HG03439 (cell line): Measurements from ENCODE around the gene EXOC4.

Source experiments
- ATAC-seq: cut with Tn5 transposase; IDR thresholded peaks from one replicate; pipeline ENCODE4 v1.9.1; 2021; ENCODE audit warnings: mild to moderate bottlenecking, moderate library complexity; ENCODE audit not compliant: unreplicated experiment

Gene EXOC4

DNA sequence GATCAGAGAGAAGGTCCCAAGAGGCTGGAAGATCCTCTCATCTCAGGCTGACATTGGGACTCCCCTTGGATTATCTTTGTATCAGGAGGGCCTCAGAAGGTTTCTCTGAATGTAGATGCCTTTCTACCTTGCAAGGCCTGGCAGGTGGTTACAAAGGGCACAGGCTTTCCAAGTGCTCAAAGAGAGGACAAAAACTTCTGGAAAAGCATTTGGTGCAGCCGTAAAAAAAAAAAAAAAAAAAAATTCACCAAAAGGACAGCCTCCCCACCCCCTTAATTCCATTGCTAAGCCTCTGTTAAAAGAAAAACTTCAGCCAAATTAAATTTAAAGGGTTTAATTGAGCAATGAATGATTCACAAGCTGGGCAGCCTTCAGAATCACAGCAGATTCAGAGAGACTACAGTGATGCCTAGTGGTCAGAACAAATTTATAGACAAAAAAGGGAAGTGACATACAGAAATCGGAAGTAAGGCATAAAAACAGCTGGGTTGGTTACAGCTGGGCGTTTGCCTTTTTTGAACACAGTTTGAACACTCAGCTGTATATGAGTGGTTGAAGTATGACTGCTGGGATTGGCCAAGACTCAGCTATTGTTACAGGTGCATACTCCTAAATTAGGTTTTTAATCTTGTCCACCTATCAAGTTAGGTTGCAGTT is 831.7 kb downstream of the EXOC4 start:
- no peak for ATAC-seq

DNA sequence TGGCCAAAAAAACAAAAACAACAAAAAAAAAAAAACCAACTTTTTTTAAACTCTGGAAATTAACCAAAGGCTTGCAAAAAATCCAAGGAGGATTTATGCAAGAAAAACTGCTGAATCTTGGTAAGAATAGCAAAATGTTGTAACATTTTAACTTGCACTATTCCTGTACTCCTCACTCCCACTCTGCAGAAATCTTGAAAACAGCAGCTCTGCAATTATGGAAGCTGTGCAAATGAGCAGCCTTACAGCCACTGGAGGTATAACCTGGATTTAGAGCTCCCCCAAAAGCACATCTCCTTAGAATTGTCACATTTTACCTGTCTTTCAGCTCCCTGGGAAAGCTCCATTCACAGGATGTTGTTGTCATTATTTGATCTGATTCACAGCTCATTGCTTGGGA is 832.4 kb downstream of the EXOC4 start:
- ATAC-seq, result no peak

DNA sequence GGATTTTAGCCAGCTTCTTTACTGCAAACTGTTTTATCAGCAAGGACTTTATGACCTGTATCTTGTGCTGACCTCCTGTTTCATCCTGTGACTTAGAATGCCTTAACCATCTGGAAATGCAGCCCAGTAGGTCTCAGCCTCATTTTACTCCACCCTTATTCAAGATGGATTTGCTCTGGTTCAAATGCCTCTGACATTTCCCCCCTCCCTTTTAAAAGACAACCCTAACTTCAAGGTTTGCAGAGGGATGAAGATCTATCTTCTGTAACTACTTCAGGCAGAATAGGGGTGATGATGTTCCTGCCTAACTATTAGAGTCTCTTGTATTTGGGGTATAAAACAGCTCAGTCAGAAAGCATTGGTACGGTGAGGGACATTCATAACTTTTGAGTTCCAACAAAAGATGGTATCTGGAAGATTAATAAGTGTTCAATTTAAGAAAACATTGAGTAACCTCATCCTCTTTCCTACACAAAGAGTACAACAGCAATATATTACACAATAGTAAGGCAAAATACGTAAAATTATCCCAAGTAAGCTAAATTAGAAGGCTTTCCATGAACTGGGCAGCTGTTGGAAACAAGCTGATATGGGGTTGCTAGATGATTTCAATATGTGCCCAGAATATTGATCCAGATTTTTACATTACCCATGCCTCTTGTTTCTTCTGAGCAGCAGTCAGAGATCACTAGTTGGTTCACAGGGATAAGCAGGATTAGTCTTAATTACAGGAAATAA is 834.3 kb downstream of the EXOC4 start:
- no peak for ATAC-seq

DNA sequence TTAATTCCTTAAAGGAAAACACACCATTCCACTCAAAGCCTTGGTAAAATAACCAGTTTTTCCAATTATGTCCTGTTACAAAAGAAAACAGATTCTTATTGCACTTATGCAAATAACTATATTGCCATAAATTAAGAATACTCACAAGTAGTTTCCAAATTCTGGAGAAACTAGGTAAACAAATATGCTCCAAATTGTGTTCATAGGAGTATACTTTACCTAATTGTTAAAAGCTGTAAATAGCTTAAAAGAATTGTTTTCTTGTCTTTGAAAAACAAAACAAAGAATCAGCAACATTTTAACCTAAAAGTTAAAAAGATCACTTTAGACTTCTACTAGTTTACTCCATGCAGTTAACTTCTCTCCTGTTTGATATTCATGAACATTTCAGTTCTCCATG is 835.3 kb downstream of the EXOC4 start:
- no peak for ATAC-seq

DNA sequence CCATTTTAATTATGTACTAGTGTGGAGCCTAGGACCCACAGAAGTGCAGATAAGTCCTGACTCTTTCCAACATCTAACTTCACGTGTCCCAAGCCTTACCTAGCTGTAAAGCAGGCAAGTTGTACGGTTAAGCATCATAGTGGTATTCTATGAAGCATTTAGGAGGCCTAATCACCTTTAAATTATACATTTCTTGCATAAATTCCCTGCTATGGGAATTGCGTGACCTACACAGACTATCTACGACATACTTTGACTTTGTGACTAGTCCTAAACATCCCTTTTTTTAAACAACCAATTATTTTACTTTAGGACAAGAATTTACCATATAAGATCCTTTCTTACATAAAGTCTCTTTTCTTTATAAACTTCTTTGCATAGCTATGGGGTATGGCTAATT is 836.6 kb downstream of the EXOC4 start:
- ATAC-seq, result no peak

DNA sequence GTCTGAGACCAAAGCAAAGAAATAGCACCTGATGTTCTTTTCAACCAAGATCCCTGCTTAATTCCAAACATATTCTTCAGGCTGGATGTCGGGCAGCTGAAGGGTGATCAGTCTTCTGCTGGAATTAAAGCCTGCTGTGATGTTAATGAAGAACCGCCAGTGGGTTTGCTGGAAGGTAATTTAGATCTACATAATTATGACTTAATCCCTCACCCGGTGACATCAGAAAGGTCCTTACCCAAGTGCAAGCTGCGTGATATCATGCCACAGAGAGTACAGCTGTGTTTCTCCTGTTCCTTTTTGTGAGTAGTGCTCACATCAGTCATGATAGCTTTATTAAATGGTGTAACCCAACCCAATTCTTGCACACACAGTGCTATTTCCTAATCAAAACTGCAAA is 845.2 kb downstream of the EXOC4 start:
- no peak for ATAC-seq

DNA sequence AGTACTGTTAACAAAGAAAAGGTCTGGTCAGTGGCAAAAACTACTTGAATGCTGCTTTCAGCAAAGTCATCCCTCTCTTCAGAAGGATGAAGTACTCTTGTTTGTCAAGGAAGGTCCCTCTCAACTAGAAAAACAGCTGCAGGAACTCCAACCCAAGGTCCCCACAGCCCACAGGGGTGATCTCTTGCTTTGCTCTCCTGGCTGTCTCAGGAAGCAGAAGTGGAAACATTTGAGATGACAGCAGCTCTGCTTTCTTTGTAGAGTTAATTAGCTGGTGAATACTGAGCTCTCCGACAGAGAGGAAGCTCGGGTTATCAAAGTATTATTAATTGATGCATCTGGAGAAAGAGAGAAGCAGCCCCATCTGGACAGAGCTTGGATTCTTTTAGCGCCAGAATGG is 848.8 kb downstream of the EXOC4 start:
- ATAC-seq, result no peak

DNA sequence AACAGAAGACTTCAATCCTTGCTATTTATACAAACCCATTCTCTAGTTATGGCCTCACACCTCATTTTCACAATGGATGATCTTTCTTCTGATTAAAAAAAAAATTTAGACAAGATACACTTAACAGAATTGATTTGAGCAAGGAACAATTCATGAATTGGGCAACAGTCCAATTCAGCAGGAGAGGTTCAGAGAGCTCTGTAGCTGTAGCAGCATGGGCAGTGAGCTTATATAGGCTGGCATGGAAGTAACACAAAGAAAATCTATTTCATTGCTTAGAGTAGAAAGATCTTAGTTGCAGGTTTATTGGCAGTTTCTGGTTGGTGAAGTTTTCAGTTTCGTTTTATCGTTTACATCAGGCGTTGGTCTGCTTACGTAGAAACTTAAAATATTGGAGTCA is 851.3 kb downstream of the EXOC4 start:
- no peak for ATAC-seq

DNA sequence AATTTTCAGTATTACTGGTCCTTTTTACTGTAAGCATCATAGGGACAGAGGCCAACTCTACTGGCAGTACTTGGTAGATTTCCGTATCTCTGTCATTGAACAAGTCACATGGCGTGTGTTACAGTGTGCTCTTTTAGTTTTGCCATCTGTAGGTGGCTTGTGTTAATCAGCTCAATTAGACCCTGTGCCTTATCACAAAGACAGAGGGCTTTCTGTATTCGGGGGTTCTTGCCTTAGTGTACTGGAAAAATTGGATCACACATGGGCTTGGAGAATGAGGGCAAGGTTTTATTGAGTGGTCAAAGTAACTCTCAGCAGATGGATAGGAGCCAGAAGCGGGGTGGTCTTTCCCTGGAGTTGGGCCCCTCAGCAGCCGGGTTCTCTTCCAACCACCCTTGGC is 853.0 kb downstream of the EXOC4 start:
- no peak for ATAC-seq

DNA sequence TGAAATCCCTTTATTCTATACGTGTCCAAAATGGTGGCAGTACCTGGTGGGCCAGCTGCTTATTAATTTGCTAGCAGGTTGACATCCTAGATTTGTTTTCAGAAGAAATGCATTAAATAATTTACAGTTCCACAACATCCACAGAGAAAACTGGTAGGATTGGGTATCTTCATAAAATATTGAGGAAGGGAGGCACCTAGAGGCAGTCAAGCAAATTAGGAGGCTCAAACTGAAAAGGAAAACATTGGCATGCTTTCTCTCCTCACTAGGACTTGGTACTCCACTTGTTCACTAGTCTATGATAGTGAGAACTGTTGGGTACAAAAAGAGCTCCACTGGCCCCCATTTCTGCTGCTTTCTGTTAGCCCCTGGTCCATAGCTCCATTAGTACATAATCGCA is 855.9 kb downstream of the EXOC4 start:
- no peak for ATAC-seq

DNA sequence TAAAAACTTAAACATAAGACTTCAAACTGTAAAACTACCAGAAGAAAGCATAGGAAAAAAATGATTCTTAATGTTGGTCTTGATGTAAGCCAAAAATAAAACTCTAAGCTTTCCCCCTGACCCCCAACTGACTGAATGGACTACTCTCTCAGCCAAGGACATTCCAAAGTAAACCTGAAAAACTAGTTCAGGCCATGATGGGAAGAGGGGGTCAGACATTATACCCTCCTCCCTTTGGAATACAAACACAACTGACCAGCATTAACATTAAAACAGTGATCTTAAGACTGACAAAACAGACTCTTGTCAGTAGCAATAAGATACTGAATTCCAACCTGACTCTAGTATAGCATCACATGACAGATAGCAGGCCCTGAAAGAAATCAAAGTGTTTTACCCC is 860.8 kb downstream of the EXOC4 start:
- no peak for ATAC-seq

DNA sequence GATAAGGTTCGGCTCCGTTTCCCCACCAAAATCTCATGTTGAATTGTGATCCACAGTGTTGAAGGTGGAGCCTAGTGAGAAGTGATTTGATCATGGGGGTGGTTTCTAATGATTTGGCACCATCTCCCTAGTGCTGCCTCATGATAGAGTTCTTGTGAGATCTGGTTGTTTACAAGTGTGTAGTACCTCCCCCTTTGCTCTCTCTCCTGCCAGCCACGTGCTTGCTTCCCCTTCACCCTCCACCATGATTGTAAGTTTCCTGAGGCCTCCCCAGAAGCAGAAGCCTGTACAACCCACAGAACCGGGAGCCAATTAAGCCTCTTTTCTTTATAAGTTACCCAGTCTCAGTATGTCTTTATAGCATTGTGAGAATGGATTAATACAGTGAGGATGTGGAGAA is 862.1 kb downstream of the EXOC4 start:
- ATAC-seq, result no peak
